Activated CD8-positive, alpha-beta memory T cell treated with anti-CD3 and anti-CD28 coated beads for 36 hours (primary cell): ENCODE measurements around the gene RNASE12. TPM values are rescaled to one million over a fixed set of nuclear protein-coding genes. Genes with fewer than 3 reads are reported as not detected.

Experiments used
- CTCF ChIA-PET: fragments of 350-600 bp; sonication (Branson Sonifier 250); formaldehyde crosslinking; loops from one replicate; lab custom pipeline; 2021; ENCODE audit warnings: antibody characterized with exemption; lab: Charles Lee
- POLR2A ChIA-PET: fragments of 350-600 bp; sonication (Branson Sonifier 250); formaldehyde crosslinking; loops from one replicate; lab custom pipeline; 2021; ENCODE audit warnings: antibody characterized with exemption; lab: Charles Lee
- total RNA-seq, 2 experiments: library from RNA; stranded (reverse); gene quantifications; one replicate each; pipeline ENCODE4 v1.2.3, GENCODE V29; 2021

The RNASE12 gene
- total RNA-seq, 2 experiments from 2014 or later = not detected

- ChIA-PET POLR2A (no interaction called here), CTCF (interaction anchor here (0.6 kb wide), 1 partner anchor 307 kb away, joined by 3 read pairs; no protein-coding TSS in a partner anchor)
Measured at GRCh38 chr14:20618271-20618749, 27.1 kb upstream of the RNASE12 start.

- ChIA-PET CTCF (interaction anchor here (0.6 kb wide), 1 partner anchor 306 kb away, joined by 3 read pairs; no protein-coding TSS in a partner anchor), POLR2A (no interaction called here)
Measured at GRCh38 chr14:20617138-20618003, 26.2 kb upstream of the RNASE12 start.

- ChIA-PET CTCF (no interaction called here), POLR2A (no interaction called here)
Measured at GRCh38 chr14:20615996-20616395, 24.8 kb upstream of the RNASE12 start.

- POLR2A ChIA-PET = interaction anchor here (0.5 to 1.5 kb wide), 4 partner anchors 10 to 271 kb away, joined by 3 to 5 read pairs (median 3); partner anchors contain the start of gene PARP2
- CTCF ChIA-PET = interaction anchor here (1.0 to 3.2 kb wide), 7 partner anchors 8 to 271 kb away, joined by 3 to 18 read pairs (median 6); partner anchors contain the start of genes PARP2, PIP4P1 and RNASE4
Measured at GRCh38 chr14:20614038-20614840, 23.1 kb upstream of the RNASE12 start.

GRCh38 chr14:20613094-20614037 is 22.2 kb upstream of the RNASE12 start:
- ChIA-PET CTCF (interaction anchor here (1.0 to 3.2 kb wide), 12 partner anchors 9 to 270 kb away, joined by 3 to 18 read pairs (median 6); partner anchors contain the start of genes PARP2, PIP4P1 and RNASE4), POLR2A (interaction anchor here (0.5 to 1.5 kb wide), 3 partner anchors 39 to 270 kb away, joined by 3 to 5 read pairs (median 3); partner anchors contain the start of gene PARP2)

GRCh38 chr14:20612403-20612802 is 21.2 kb upstream of the RNASE12 start:
- CTCF ChIA-PET = interaction anchor here (1.1 to 3.2 kb wide), 5 partner anchors 13 to 79 kb away, joined by 3 to 18 read pairs (median 5); partner anchors contain the start of gene RNASE4
- POLR2A ChIA-PET = no interaction called here

- ChIA-PET POLR2A (no interaction called here), CTCF (interaction anchor here (1.5 to 2.5 kb wide), 2 partner anchors 21 to 71 kb away, joined by 4 to 12 read pairs; no protein-coding TSS in a partner anchor)
Measured at GRCh38 chr14:20611277-20611676, 20.1 kb upstream of the RNASE12 start.

- ChIA-PET POLR2A (interaction anchor here (1.7 kb wide), 1 partner anchor 267 kb away, joined by 6 read pairs; the partner anchor contains the start of gene PARP2), CTCF (interaction anchor here (1.0 to 2.5 kb wide), 11 partner anchors 12 to 283 kb away, joined by 3 to 12 read pairs (median 4); no protein-coding TSS in a partner anchor)
Measured at GRCh38 chr14:20610002-20610765, 19.0 kb upstream of the RNASE12 start.

GRCh38 chr14:20609215-20610001 is 18.2 kb upstream of the RNASE12 start:
- ChIA-PET CTCF (interaction anchor here (0.7 to 3.5 kb wide), 13 partner anchors 11 to 283 kb away, joined by 3 to 17 read pairs (median 4); no protein-coding TSS in a partner anchor), POLR2A (interaction anchor here (1.7 kb wide), 1 partner anchor 266 kb away, joined by 6 read pairs; the partner anchor contains the start of gene PARP2)

GRCh38 chr14:20608383-20609110 is 17.4 kb upstream of the RNASE12 start:
- ChIA-PET POLR2A (interaction anchor here (1.7 kb wide), 1 partner anchor 265 kb away, joined by 6 read pairs; the partner anchor contains the start of gene PARP2), CTCF (interaction anchor here (0.7 to 3.5 kb wide), 6 partner anchors 10 to 281 kb away, joined by 3 to 17 read pairs (median 4); no protein-coding TSS in a partner anchor)

GRCh38 chr14:20607617-20608016 is 16.4 kb upstream of the RNASE12 start:
- CTCF ChIA-PET = interaction anchor here (1.4 to 3.5 kb wide), 2 partner anchors 71 to 280 kb away, joined by 3 to 17 read pairs; no protein-coding TSS in a partner anchor
- POLR2A ChIA-PET = no interaction called here

GRCh38 chr14:20606902-20607242 is 15.7 kb upstream of the RNASE12 start:
- CTCF ChIA-PET = interaction anchor here (1.2 to 3.5 kb wide), 2 partner anchors 76 to 279 kb away, joined by 3 to 17 read pairs; no protein-coding TSS in a partner anchor
- POLR2A ChIA-PET = no interaction called here

GRCh38 chr14:20606190-20606901 is 15.2 kb upstream of the RNASE12 start:
- POLR2A ChIA-PET = interaction anchor here (0.6 kb wide), 1 partner anchor 488 kb away, joined by 3 read pairs; no protein-coding TSS in a partner anchor

GRCh38 chr14:20603813-20604690 is 12.9 kb upstream of the RNASE12 start:
- CTCF ChIA-PET = no interaction called here

More at GRCh38 chr14:20606190-20606901, 15.2 kb upstream of the RNASE12 start:
- CTCF ChIA-PET = interaction anchor here (1.2 to 3.5 kb wide), 2 partner anchors 76 to 279 kb away, joined by 3 to 17 read pairs; no protein-coding TSS in a partner anchor

More at GRCh38 chr14:20603813-20604690, 12.9 kb upstream of the RNASE12 start:
- POLR2A ChIA-PET = no interaction called here
